CD4-positive, alpha-beta T cell (primary cell): Measurements from ENCODE around the gene TMEM198. TPM values are rescaled to one million over a fixed set of nuclear protein-coding genes. Genes with fewer than 3 reads are reported as not detected.

Experiments
- ATAC-seq: fragments of 200-7000 bp; cut with Tn5 transposase; one replicate; pipeline ENCODE4 v1.10.0; 2022; ENCODE audit warnings: mild to moderate bottlenecking; ENCODE audit not compliant: poor library complexity
- CTCF ChIA-PET: fragments of 350-600 bp; sonication (Branson Sonifier 250); formaldehyde crosslinking; loops from one replicate; lab custom pipeline; 2021; ENCODE audit warnings: antibody characterized with exemption, inconsistent platforms; lab: Charles Lee
- POLR2A ChIA-PET: fragments of 350-600 bp; sonication (Branson Sonifier 250); formaldehyde crosslinking; loops from one replicate; lab custom pipeline; 2021; ENCODE audit warnings: antibody characterized with exemption, inconsistent platforms; lab: Charles Lee
- DNase-seq, 14 experiments: peaks; one replicate each; pipeline ENCODE4 v3.0.0-alpha.2; 2013 to 2020; ENCODE audit warnings: mixed read lengths in 2 of 14
- H3K27ac ChIP-seq, 2 donors: one replicate each; pipeline versions ENCODE4 v1.5.1 to v1.7.0; 2013; ENCODE audit warnings: low read length in 2 of 2, low read depth in 1 of 2, mild to moderate bottlenecking in 1 of 2
- H3K27me3 ChIP-seq, 2 experiments: 1 replicate in 1 of 2; 2 replicates in 1 of 2; pipeline versions ENCODE4 v1.6.1 to v1.7.0; 2013; ENCODE audit warnings: low read length in 2 of 2, control low read depth in 1 of 2, mild to moderate bottlenecking in 1 of 2, moderate library complexity in 1 of 2; ENCODE audit not compliant: insufficient read depth in 2 of 2, control insufficient read depth in 1 of 2
- H3K36me3 ChIP-seq: one replicate; pipeline ENCODE4 v1.6.1; 2013; ENCODE audit warnings: low read length, control low read depth; ENCODE audit not compliant: insufficient read depth
- H3K4me1 ChIP-seq: one replicate; pipeline ENCODE4 v1.6.1; 2013; ENCODE audit warnings: low read length, control low read depth; ENCODE audit not compliant: insufficient read depth
- H3K4me3 ChIP-seq: one replicate; pipeline ENCODE4 v1.5.1; 2013; ENCODE audit warnings: mild to moderate bottlenecking, low read length, moderate library complexity
- H3K9me3 ChIP-seq, 2 experiments: 1 replicate in 1 of 2; 2 replicates in 1 of 2; pipeline versions ENCODE4 v1.6.1 to v1.7.0; 2013; ENCODE audit warnings: low read length in 2 of 2, mild to moderate bottlenecking in 2 of 2, control low read depth in 1 of 2, moderate library complexity in 1 of 2; ENCODE audit not compliant: control insufficient read depth in 1 of 2, insufficient read depth in 1 of 2
- H3K27ac Mint-ChIP-seq: one replicate; pipeline ENCODE4 v1.8.0; 2020; ENCODE audit warnings: mixed read lengths
- H3K27me3 Mint-ChIP-seq: one replicate; pipeline ENCODE4 v1.8.0; 2021; ENCODE audit warnings: mixed read lengths
- H3K36me3 Mint-ChIP-seq: one replicate; pipeline ENCODE4 v1.8.0; 2021; ENCODE audit warnings: low read depth, mixed read lengths
- H3K4me1 Mint-ChIP-seq: one replicate; pipeline ENCODE4 v1.8.0; 2021; ENCODE audit warnings: low read depth, mixed read lengths
- H3K4me3 Mint-ChIP-seq: one replicate; pipeline ENCODE4 v1.8.0; 2020; ENCODE audit warnings: mild to moderate bottlenecking, mixed read lengths
- H3K9me3 Mint-ChIP-seq: one replicate; pipeline ENCODE4 v1.8.0; 2020; ENCODE audit warnings: mixed read lengths
- CTCF ChIP-seq: fragments of 200-600 bp; IDR thresholded peaks from one replicate; pipeline ENCODE4 v1.8.0; 2022; ENCODE audit warnings: antibody characterized with exemption, mild to moderate bottlenecking
- intact Hi-C, 2 experiments: fragments of 100-400 bp; cut with DNase I in 1 of 2; cut with micrococcal nuclease in 1 of 2; formaldehyde crosslinking; loops; one replicate each; pipeline versions ENCODE4 v1.15.1 to v1.9.0; 2023 to 2025; cut with DNase I, micrococcal nuclease
- total RNA-seq, 174 experiments: library from RNA in 2 of 174; stranded (reverse) in 2 of 174; gene quantifications; one replicate each; pipeline ENCODE4 v1.2.3 and lab custom pipeline; 2021 to 2026

Gene TMEM198
- total RNA-seq, 2 experiments from 2014 or later = 0.47 to 0.91 TPM

GRCh38 chr2:219526320-219527075, 17.3 kb upstream of the TMEM198 start:
- H3K9me3 Mint-ChIP-seq = no peaks in the 10 kb centered on the region

GRCh38 chr2:219527076-219527394, 16.8 kb upstream of the TMEM198 start:
- no peaks in the 10 kb centered on the region for H3K9me3 ChIP-seq
- ChIA-PET POLR2A (no interaction called here), CTCF (interaction anchor here (1.8 kb wide), 1 partner anchor 125 kb away, joined by 4 read pairs; no protein-coding TSS in a partner anchor)
- H3K36me3 ChIP-seq = no peaks in the 10 kb centered on the region
- peaks cover 18% of the 10 kb centered on the region for H3K4me1 ChIP-seq
- intact Hi-C loops = no loop called here
- ATAC-seq (no peak), DNase-seq (no peak)
- H3K4me3 ChIP-seq = no peak overlapping the region
- Mint-ChIP-seq H3K4me3 (no peak overlapping the region), H3K27me3 (peaks cover 90% of the 10 kb centered on the region), H3K4me1 (peaks cover 9% of the 10 kb centered on the region), H3K9me3 (no peaks in the 10 kb centered on the region), H3K27ac (no peak overlapping the region), H3K36me3 (no peaks in the 10 kb centered on the region)
- TF ChIP-seq CTCF = no peak
- H3K27me3 ChIP-seq = peaks cover 61 to 75% of the 10 kb centered on the region in 2 experiments
- no peak overlapping the region for H3K27ac ChIP-seq

More at GRCh38 chr2:219526320-219527075, 17.3 kb upstream of the TMEM198 start:
- DNase-seq = no peak
- H3K9me3 ChIP-seq = peaks cover 0 to 1% of the 10 kb centered on the region in 2 experiments
- H3K36me3 Mint-ChIP-seq = no peaks in the 10 kb centered on the region
- ATAC-seq = no peak
- no peak overlapping the region for H3K4me3 Mint-ChIP-seq
- no peak overlapping the region for H3K27ac Mint-ChIP-seq
- TF ChIP-seq CTCF = no peak
- H3K4me3 ChIP-seq = no peak overlapping the region
- ChIA-PET CTCF (interaction anchor here (0.9 to 1.8 kb wide), 2 partner anchors 123 to 124 kb away, joined by 3 to 4 read pairs; no protein-coding TSS in a partner anchor), POLR2A (no interaction called here)
- peaks cover 67 to 81% of the 10 kb centered on the region in 2 experiments for H3K27me3 ChIP-seq
- H3K4me1 ChIP-seq = peaks cover 19% of the 10 kb centered on the region
- intact Hi-C loops = no loop called here
- H3K27ac ChIP-seq = no peak overlapping the region
- peaks cover 14% of the 10 kb centered on the region for H3K4me1 Mint-ChIP-seq
- H3K27me3 Mint-ChIP-seq = peaks cover 92% of the 10 kb centered on the region
- no peaks in the 10 kb centered on the region for H3K36me3 ChIP-seq

- intact Hi-C loops = no loop called here
- Histone ChIP-seq H3K36me3 (no peaks in the 10 kb centered on the region), H3K4me3 (no peak overlapping the region), H3K9me3 (peaks cover 0 to 3% of the 10 kb centered on the region in 2 experiments), H3K27me3 (peaks cover 60 to 73% of the 10 kb centered on the region in 2 experiments), H3K27ac (no peak overlapping the region), H3K4me1 (peaks cover 15% of the 10 kb centered on the region)
- POLR2A ChIA-PET = interaction anchor here (0.7 kb wide), 1 partner anchor 125 kb away, joined by 3 read pairs; no protein-coding TSS in a partner anchor
- no peak for TF ChIP-seq CTCF
- CTCF ChIA-PET = interaction anchor here (1.8 to 3.2 kb wide), 2 partner anchors 18 to 125 kb away, joined by 4 to 31 read pairs; no protein-coding TSS in a partner anchor
- ATAC-seq (no peak), DNase-seq (no peak)
- Mint-ChIP-seq H3K4me3 (no peak overlapping the region), H3K4me1 (peaks cover 7% of the 10 kb centered on the region), H3K27ac (no peak overlapping the region), H3K36me3 (no peaks in the 10 kb centered on the region), H3K27me3 (peaks cover 89% of the 10 kb centered on the region), H3K9me3 (no peaks in the 10 kb centered on the region)
These were observed 16.4 kb upstream of the TMEM198 start for GRCh38 chr2:219527472-219527871.
